ENCODE measurements around the gene PRKCSH.
A peak's percentile ranks its signal among the peaks of the same experiment; 100 is the strongest.

GRCh38 chr19:11435057-11435832 lies at the start of gene PRKCSH, which contains the start of gene ODAD3:
- TF ChIP-seq POLR2A (IDR thresholded peaks at IDR 0.05) = no peak
- TF ChIP-seq CTCF (IDR thresholded peaks at IDR 0.05) = peak; percentile 77 to 99 (median 91)

Data from vagina (tissue), 2 donors.